Loucy (cell line): Measurements from ENCODE around the gene RCN1.

Experiments used
- H2AFZ ChIP-seq: fragments of 200-600 bp; sonication (generic); 2 replicates; pipeline ENCODE4 v1.6.0; 2016; ENCODE audit warnings: antibody characterized with exemption, mild to moderate bottlenecking, low read length, moderate library complexity
- H3F3A ChIP-seq: fragments of 200-600 bp; 2 replicates; pipeline ENCODE4 v1.6.0; 2016; ENCODE audit warnings: antibody characterized with exemption, low read depth, mild to moderate bottlenecking
- H3K27me3 ChIP-seq: fragments of 200-600 bp; sonication (generic); 2 replicates; pipeline ENCODE4 v1.6.1; 2014; ENCODE audit warnings: low read length, mild to moderate bottlenecking; ENCODE audit not compliant: insufficient read depth, poor library complexity, severe bottlenecking
- H3K36me3 ChIP-seq: fragments of 200-600 bp; sonication (generic); 2 replicates; pipeline ENCODE4 v1.6.1; 2016; ENCODE audit warnings: low read length; ENCODE audit not compliant: insufficient read depth
- H3K4me1 ChIP-seq: fragments of 200-600 bp; sonication (generic); 2 replicates; pipeline ENCODE4 v1.5.1; 2014; ENCODE audit warnings: low read length, mild to moderate bottlenecking; ENCODE audit not compliant: insufficient read depth, poor library complexity, severe bottlenecking
- H3K4me2 ChIP-seq: fragments of 200-600 bp; sonication (generic); 2 replicates; pipeline ENCODE4 v1.6.0; 2014; ENCODE audit warnings: antibody characterized with exemption, low read length, low read depth, mild to moderate bottlenecking; ENCODE audit not compliant: poor library complexity, severe bottlenecking
- H3K4me3 ChIP-seq: fragments of 200-600 bp; sonication (generic); 2 replicates; pipeline ENCODE4 v1.5.1; 2014; ENCODE audit warnings: low read length, mild to moderate bottlenecking, mixed read lengths; ENCODE audit not compliant: poor library complexity, severe bottlenecking
- H3K79me2 ChIP-seq: fragments of 200-600 bp; sonication (generic); 2 replicates; pipeline ENCODE4 v1.6.1; 2014; ENCODE audit warnings: low read length; ENCODE audit not compliant: insufficient read depth
- H3K9ac ChIP-seq: fragments of 200-600 bp; sonication (generic); 2 replicates; pipeline ENCODE4 v1.6.0; 2014; ENCODE audit warnings: mild to moderate bottlenecking, low read depth, low read length, moderate library complexity; ENCODE audit not compliant: poor library complexity, severe bottlenecking
- H3K9me2 ChIP-seq: fragments of 200-600 bp; sonication (generic); replicated peaks from 2 replicates; pipeline ENCODE4 v1.6.1; 2016; ENCODE audit warnings: low read depth, low read length, mixed read lengths
- H3K9me3 ChIP-seq: fragments of 200-600 bp; sonication (generic); 2 replicates; pipeline ENCODE4 v1.6.1; 2014; ENCODE audit warnings: mild to moderate bottlenecking, antibody characterized with exemption, low read length, low read depth; ENCODE audit not compliant: insufficient read depth
- H4K20me1 ChIP-seq: fragments of 200-600 bp; sonication (generic); 2 replicates; pipeline ENCODE4 v1.6.0; 2014; ENCODE audit warnings: antibody characterized with exemption, low read length, mild to moderate bottlenecking; ENCODE audit not compliant: insufficient read depth, poor library complexity, severe bottlenecking
- CTCF ChIP-seq: fragments of 200-600 bp; sonication (generic); conservative IDR thresholded peaks from 2 replicates; pipeline ENCODE4 v1.5.1; 2014; ENCODE audit warnings: mild to moderate bottlenecking, antibody characterized with exemption, low read length
- EZH2phosphoT487 ChIP-seq: fragments of 200-600 bp; IDR thresholded peaks from 2 replicates; pipeline ENCODE4 v1.6.1; 2018; ENCODE audit warnings: antibody characterized with exemption, mild to moderate bottlenecking, moderate library complexity, borderline replicate concordance

Gene RCN1

GRCh38 chr11:32113920-32114203, 23.0 kb downstream of the RCN1 start:
- no peaks in the 10 kb centered on the region for H3K79me2 ChIP-seq
- no peaks in the 10 kb centered on the region for H3F3A ChIP-seq
- no peak overlapping the region for H3K4me3 ChIP-seq
- TF ChIP-seq CTCF = no peak
- no peak for TF ChIP-seq EZH2phosphoT487
- no peaks in the 10 kb centered on the region for H3K36me3 ChIP-seq
- H3K9ac ChIP-seq = no peak overlapping the region
- H2AFZ ChIP-seq = no peak overlapping the region
- no peaks in the 10 kb centered on the region for H3K27me3 ChIP-seq
- no peaks in the 10 kb centered on the region for H3K9me2 ChIP-seq
- no peaks in the 10 kb centered on the region for H3K9me3 ChIP-seq
- no peaks in the 10 kb centered on the region for H3K4me1 ChIP-seq
- no peak overlapping the region for H3K4me2 ChIP-seq
- no peaks in the 10 kb centered on the region for H4K20me1 ChIP-seq

GRCh38 chr11:32115446-32115845, 24.6 kb downstream of the RCN1 start:
- H3K9ac ChIP-seq = no peak overlapping the region
- no peak overlapping the region for H2AFZ ChIP-seq
- H3K9me2 ChIP-seq = no peaks in the 10 kb centered on the region
- no peaks in the 10 kb centered on the region for H3K27me3 ChIP-seq
- H3K79me2 ChIP-seq = no peaks in the 10 kb centered on the region
- H4K20me1 ChIP-seq = no peaks in the 10 kb centered on the region
- no peak overlapping the region for H3K4me3 ChIP-seq
- H3K4me1 ChIP-seq = no peaks in the 10 kb centered on the region
- no peak overlapping the region for H3K4me2 ChIP-seq
- no peaks in the 10 kb centered on the region for H3K36me3 ChIP-seq
- TF ChIP-seq EZH2phosphoT487 = no peak
- no peak for TF ChIP-seq CTCF
- no peaks in the 10 kb centered on the region for H3K9me3 ChIP-seq
- H3F3A ChIP-seq = no peaks in the 10 kb centered on the region

- Histone ChIP-seq H3K27me3 (no peaks in the 10 kb centered on the region), H3K4me1 (no peaks in the 10 kb centered on the region), H3K9me2 (no peaks in the 10 kb centered on the region), H3F3A (no peaks in the 10 kb centered on the region), H3K4me2 (no peak overlapping the region), H3K9ac (no peak overlapping the region), H3K9me3 (no peaks in the 10 kb centered on the region), H3K4me3 (no peak overlapping the region), H3K36me3 (no peaks in the 10 kb centered on the region), H4K20me1 (no peaks in the 10 kb centered on the region), H2AFZ (no peak overlapping the region), H3K79me2 (no peaks in the 10 kb centered on the region)
- TF ChIP-seq CTCF (no peak), EZH2phosphoT487 (no peak)
Measured at GRCh38 chr11:32116668-32117067, 25.8 kb downstream of the RCN1 start.
